Measurements from ENCODE around the gene KRT7.

KRT7 gene

DNA sequence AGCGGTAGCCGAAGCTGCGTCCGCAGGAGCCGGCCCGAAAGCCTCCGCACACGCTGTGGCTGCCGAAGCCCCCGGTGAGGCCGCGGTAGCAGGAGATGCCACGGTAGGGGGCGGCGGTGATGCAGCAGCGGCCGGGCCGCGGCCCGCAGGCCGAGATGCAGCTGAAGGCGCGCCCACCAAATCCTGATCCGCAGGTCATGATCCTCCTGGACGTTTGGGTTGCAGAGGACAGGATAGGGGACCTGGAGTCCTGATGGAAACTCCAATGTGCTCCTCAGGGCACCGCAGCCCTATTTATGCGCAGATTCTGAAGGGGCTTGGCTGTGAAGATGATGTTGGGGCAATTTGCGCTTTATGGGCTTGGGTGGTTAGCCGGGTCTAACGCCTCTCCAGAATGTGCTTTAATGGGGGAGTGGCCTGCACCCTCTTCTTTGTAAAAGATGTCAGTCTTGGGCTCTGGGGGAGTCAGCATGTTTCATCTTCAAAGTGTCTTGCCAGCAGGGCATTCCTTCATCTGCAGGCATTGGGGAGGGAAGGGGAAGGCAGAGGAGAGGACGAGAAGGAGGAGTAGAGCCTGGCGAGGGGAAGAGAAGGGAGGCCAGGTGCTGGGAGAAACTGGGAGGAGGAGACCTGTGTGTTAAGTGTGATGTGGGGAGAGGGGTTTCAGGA lies 58.4 kb downstream of the KRT7 start, which contains the start of gene KRT81:
KRT81 (minus strand) TSS at position 268 of the 669 bp plus-strand sequence; CDS start at position 199, 69 bp downstream.
- in situ Hi-C loops (cut with HindIII; ENCODE audit: low sequenced_read_pairs) = no loop called here
- H3K4me3 ChIP-seq (ENCODE audit: low read depth, low read length) = no peak within 1 kb of the TSS
- DNase-seq (ENCODE audit: low read depth, low spot score) = no peak
- TF ChIP-seq, protein P1, sequence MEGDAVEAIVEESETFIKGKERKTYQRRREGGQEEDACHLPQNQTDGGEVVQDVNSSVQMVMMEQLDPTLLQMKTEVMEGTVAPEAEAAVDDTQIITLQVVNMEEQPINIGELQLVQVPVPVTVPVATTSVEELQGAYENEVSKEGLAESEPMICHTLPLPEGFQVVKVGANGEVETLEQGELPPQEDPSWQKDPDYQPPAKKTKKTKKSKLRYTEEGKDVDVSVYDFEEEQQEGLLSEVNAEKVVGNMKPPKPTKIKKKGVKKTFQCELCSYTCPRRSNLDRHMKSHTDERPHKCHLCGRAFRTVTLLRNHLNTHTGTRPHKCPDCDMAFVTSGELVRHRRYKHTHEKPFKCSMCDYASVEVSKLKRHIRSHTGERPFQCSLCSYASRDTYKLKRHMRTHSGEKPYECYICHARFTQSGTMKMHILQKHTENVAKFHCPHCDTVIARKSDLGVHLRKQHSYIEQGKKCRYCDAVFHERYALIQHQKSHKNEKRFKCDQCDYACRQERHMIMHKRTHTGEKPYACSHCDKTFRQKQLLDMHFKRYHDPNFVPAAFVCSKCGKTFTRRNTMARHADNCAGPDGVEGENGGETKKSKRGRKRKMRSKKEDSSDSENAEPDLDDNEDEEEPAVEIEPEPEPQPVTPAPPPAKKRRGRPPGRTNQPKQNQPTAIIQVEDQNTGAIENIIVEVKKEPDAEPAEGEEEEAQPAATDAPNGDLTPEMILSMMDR (IDR thresholded peaks at IDR 0.05; ENCODE audit: low read depth, low read length) = no peak

DNA sequence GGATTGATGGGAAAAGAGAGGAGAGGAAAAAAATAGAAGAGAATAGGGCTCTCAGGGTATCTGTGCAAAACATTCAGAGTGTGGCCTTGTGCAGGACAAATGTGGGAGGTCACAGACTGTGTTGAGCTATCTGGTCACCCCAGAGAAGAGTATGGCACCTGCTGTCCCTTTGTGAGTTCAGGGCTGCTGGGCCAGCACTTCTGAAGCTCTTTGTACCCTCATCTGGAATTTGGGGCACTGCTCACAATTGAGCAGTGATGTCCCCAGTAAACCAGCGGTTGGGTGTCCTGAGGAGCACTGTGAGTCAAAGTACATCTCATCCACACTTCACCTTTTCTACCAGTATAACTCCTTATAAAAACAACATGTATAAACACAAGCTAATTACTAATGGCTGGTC lies 60.9 kb downstream of the KRT7 start:
- in situ Hi-C loops (cut with HindIII; ENCODE audit: low sequenced_read_pairs) = no loop called here
- no peak overlapping the region for H3K4me3 ChIP-seq (ENCODE audit: low read depth, low read length)
- no peak for DNase-seq (ENCODE audit: low read depth, low spot score)
- TF ChIP-seq, protein P1 (IDR thresholded peaks at IDR 0.05; ENCODE audit: low read depth, low read length) = no peak

DNA sequence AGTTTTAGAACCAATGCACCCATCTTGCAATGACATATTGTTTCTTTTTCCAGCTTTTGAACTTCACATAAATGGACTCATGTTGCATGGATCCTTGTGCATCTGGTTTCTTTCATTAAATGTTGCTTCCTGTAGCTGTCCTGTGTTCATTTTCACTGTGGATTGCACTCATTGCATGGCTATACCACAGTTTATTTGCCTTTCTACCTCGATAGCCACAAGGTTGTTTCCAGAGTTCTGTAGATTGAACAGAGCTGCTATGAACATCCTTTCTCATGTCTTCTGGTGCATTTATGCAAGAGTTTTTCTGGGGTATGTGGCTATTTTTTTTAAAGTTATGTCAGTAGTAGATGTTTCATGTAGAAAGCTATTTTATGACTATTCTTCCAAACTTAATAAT lies 61.8 kb downstream of the KRT7 start:
- DNase-seq (ENCODE audit: low read depth, low spot score) = no peak
- TF ChIP-seq, protein P1 (IDR thresholded peaks at IDR 0.05; ENCODE audit: low read depth, low read length) = no peak
- no peak overlapping the region for H3K4me3 ChIP-seq (ENCODE audit: low read depth, low read length)
- in situ Hi-C loops (cut with HindIII; ENCODE audit: low sequenced_read_pairs) = no loop called here

DNA sequence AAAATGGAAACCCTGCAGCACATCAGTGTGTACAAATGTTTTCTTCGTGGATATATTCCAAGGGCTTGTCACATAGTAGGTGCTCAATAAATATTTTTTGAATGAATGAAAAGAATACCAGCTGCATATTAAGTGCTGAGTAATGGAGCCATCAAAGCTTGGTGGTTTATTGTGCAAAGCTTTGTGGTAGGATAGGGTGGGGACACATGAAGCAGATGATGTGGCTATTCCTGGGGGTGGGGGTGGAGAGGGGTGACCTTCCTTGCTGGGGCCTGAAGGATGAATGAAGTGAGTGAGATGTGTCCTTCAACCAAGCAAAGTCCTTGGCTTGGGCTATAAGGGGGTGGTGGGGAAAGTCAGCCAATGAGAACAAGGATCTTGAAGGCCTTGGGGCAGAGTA lies 62.6 kb downstream of the KRT7 start:
- DNase-seq (ENCODE audit: low read depth, low spot score) = no peak
- in situ Hi-C loops (cut with HindIII; ENCODE audit: low sequenced_read_pairs) = no loop called here
- TF ChIP-seq, protein P1 (IDR thresholded peaks at IDR 0.05; ENCODE audit: low read depth, low read length) = no peak
- no peak overlapping the region for H3K4me3 ChIP-seq (ENCODE audit: low read depth, low read length)

DNA sequence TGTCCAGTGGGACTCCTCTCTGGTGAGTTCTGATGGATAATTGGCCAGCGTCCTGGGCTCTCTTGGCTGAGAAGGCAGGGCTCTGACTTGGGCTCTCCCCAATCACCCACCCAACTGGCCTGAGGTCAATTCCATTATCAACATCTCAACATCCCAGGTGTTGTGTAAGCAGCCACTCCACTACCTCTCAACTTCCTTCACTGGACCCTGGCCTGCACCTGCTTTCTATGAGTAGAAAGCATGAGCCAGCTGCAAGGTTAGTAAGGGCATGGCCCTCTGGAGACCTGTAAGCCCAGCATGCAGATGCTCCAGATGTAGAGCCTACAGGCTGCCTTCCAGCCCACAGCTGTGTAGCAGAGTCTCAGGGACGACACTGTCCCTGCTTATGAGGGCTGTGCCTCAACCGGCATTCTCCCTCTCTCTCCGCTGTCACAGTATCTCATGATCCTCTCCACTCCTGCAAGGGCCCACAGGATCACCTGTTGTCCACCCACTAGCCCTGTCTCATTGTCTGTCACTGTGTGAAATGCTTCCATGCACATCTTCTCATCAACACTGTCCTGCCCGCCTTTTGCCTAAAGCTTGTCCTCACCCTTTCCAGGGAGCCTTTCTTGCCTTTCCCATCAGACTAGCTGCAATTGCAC lies 63.7 kb downstream of the KRT7 start:
- DNase-seq (ENCODE audit: low read depth, low spot score) = no peak
- in situ Hi-C loops (cut with HindIII; ENCODE audit: low sequenced_read_pairs) = no loop called here
- TF ChIP-seq, protein P1 (IDR thresholded peaks at IDR 0.05; ENCODE audit: low read depth, low read length) = no peak
- no peak overlapping the region for H3K4me3 ChIP-seq (ENCODE audit: low read depth, low read length)

Measured in astrocyte of the spinal cord (primary cell).